ENCODE results near the gene PDE7B.
A peak's percentile ranks its signal among the peaks of the same experiment; 100 is the strongest.
"Not testable (repeated sequence)": the region's sequence is repeated elsewhere in the genome, so short reads cannot be mapped to it uniquely, and the experiment has no call there.

PDE7B gene

DNA sequence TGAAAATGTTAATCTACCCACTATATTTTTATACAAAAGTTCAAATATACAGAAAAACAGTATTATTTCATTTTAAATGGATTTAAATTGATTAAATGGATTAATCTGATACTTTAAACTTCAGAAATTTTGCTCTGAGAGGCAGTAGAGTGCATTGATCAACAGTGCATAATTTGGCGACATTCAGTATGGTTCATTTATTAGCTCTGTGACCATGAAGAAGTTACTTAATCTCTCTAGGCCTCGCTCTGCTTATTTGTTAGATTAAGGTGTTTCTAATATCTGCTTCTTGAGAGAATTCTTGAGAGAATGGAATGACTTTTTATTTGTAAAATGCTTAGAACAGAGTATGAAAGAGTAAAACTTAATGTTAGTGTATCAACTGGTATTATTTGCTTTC lies 8.9 kb downstream of the PDE7B start:
- no peak for DNase-seq (ENCODE audit: low read depth)
- no peak overlapping the region for H3K4me3 ChIP-seq (ENCODE audit: low read length)
- no peak for TF ChIP-seq CTCF (conservative IDR thresholded peaks at IDR 0.05; ENCODE audit: low read length)

DNA sequence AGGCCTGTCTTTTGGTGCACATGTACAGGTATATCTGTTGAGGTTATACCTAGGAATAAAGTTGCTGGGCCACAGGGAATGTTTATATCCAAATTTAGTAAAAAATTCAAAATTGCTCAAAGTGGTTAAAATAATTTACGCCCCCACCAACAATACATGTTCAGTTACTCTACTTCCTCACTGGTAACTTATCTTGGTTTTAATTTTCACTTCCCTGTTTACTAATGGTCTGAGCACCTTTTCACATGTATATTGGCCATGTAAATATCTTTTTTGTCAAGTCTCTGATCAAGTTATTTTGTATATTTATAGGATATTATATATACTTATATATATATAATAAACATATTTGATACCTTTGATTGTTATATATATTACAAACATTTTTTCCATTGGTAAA lies 9.7 kb downstream of the PDE7B start:
- H3K4me3 ChIP-seq (ENCODE audit: low read length), result no peak overlapping the region
- no peak for TF ChIP-seq CTCF (conservative IDR thresholded peaks at IDR 0.05; ENCODE audit: low read length)
- DNase-seq (ENCODE audit: low read depth), result no peak

- not testable (repeated sequence) for H3K4me3 ChIP-seq (ENCODE audit: low read length); DNase-seq (ENCODE audit: low read depth)
Measured at GRCh38 chr6:135864929-135865328, 13.4 kb downstream of the PDE7B start.

DNA sequence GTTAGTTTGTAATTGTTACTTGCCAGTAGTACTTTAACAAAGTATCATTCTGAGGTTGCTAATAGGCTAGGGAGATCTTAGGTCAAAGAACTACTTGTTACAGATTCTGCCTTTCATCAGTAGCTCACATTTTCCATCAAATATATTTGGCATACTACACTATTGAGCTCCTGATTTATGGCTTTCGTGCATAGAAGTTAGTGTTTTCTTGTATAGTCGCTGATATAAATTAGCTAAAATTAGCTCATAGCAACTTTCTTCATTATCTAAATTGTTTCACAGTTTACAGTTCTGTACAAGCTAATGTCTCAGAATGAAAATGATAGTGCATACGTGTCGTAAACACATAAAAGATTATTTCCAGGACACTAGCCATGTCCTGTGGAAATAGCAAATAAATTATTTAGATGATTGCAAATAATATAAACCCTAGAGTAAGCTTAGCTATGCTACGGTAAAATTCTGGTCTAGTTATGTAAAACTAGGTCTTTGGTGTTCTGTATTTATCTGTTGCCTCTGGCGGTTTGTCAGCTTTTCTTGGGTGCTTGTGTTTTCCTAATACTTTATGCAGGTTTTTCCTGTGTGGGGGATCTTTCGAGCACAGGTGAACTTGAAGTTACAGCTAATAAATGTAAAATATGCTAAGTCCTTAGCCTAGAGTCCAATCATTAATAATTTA lies 15.1 kb downstream of the PDE7B start:
- TF ChIP-seq CTCF (conservative IDR thresholded peaks at IDR 0.05; ENCODE audit: low read length), result no peak
- no peak for DNase-seq (ENCODE audit: low read depth)
- no peak overlapping the region for H3K4me3 ChIP-seq (ENCODE audit: low read length)

- TF ChIP-seq CTCF (conservative IDR thresholded peaks at IDR 0.05; ENCODE audit: low read length), result no peak
- no peak for DNase-seq (ENCODE audit: low read depth)
- H3K4me3 ChIP-seq (ENCODE audit: low read length), result no peak overlapping the region
Measured at GRCh38 chr6:135867332-135867731, 15.8 kb downstream of the PDE7B start.

DNA sequence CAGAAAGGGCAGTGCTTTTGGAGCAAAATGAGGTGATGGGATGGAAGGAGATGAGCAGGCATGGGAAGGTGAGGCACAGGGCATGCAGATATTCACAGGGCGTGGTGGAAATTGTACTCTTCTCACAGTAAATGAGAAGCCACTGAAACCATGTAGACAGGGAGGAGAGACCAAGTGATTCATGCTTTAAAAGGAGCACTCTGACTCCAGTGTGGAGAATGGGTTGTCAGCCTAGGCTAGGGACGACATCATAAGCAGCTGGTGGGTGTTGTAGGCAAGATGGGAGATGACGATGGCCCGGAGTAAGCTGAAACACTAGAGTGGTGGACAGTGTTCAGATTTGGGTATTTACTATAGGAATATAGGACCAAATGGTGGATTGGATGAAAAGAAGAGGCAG lies 18.4 kb downstream of the PDE7B start:
- DNase-seq (ENCODE audit: low read depth), result no peak
- no peak for TF ChIP-seq CTCF (conservative IDR thresholded peaks at IDR 0.05; ENCODE audit: low read length)
- no peak overlapping the region for H3K4me3 ChIP-seq (ENCODE audit: low read length)

DNA sequence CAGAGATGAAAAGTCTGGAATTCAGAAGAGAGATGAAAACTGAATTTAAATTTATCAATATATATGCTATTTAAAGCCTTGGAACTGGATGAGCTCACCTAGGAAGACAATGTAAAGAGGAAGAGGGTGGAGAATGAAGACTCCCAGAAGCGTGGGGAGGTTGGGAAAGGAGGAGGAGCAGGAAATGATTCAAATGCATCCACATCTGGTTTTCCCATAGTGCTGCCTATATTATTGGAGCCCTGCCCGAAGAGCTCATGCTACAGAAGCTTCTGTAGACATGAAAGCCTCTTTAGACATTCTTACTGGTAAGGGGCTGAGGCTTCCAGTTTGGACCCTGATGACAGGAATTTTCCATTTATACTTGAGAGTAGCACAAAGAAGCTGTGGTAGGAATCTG lies 19.2 kb downstream of the PDE7B start:
- TF ChIP-seq CTCF (conservative IDR thresholded peaks at IDR 0.05; ENCODE audit: low read length), result no peak
- peak; percentile 48 for DNase-seq (ENCODE audit: low read depth)
- H3K4me3 ChIP-seq (ENCODE audit: low read length), result no peak overlapping the region

DNA sequence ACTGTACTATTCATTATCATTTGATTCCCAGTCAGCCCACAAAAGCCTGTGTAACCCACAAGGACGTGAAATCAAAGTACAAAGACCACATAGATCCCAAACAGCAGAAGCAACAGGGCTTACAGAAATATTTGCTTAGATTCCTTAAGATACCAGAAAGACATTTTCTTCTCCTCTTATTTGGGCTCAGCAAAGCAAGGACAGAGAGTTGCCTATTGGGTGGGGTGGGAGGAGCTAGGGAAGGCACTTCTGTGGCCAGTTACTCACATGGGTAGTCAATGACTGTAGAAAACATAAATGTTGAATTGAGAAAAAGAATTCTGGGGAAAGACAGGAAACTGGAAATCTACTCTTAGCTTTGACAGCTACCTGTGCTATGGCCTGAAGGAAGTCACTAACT lies 19.8 kb downstream of the PDE7B start:
- no peak overlapping the region for H3K4me3 ChIP-seq (ENCODE audit: low read length)
- TF ChIP-seq CTCF (conservative IDR thresholded peaks at IDR 0.05; ENCODE audit: low read length), result no peak
- peak; percentile 59 for DNase-seq (ENCODE audit: low read depth)

Measured in AG10803 (cell line).